DOHH2 (cell line): ENCODE results near the gene RUNX1.

Experiments used
- EZH2phosphoT487 ChIP-seq: fragments of 200-600 bp; sonication (generic); IDR thresholded peaks from 2 replicates; pipeline ENCODE4 v1.6.1; 2017; ENCODE audit warnings: borderline replicate concordance, mild to moderate bottlenecking, antibody characterized with exemption, low read length, moderate library complexity, mixed read lengths
- TF ChIP-seq, protein P1 (sequence below): fragments of 200-600 bp; sonication (generic); IDR thresholded peaks from one replicate; pipeline ENCODE4 v1.5.1; 2014; ENCODE audit warnings: antibody characterized with exemption, mild to moderate bottlenecking, low read depth, low read length; ENCODE audit not compliant: poor library complexity, severe bottlenecking

DNA sequence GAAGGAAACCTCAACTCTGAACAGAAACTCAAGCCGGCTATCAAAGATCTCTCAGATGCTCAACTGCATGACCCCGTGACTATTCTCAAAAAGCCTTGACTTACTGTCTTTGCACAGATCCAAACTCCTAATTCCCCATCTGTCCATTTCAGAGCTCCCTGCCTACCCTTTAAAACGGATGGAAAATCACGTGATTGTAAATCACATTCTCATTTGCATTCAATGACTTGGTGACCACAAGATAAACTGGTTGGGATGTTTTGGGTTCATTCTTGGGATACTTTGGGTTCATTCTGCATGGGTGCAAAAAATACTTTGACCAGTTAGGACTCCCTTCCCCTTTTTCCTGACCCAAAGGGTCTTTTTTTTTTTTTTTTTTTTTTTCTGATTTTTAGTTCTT, 41.3 kb upstream of the RUNX1 start:
- TF ChIP-seq, protein P1, sequence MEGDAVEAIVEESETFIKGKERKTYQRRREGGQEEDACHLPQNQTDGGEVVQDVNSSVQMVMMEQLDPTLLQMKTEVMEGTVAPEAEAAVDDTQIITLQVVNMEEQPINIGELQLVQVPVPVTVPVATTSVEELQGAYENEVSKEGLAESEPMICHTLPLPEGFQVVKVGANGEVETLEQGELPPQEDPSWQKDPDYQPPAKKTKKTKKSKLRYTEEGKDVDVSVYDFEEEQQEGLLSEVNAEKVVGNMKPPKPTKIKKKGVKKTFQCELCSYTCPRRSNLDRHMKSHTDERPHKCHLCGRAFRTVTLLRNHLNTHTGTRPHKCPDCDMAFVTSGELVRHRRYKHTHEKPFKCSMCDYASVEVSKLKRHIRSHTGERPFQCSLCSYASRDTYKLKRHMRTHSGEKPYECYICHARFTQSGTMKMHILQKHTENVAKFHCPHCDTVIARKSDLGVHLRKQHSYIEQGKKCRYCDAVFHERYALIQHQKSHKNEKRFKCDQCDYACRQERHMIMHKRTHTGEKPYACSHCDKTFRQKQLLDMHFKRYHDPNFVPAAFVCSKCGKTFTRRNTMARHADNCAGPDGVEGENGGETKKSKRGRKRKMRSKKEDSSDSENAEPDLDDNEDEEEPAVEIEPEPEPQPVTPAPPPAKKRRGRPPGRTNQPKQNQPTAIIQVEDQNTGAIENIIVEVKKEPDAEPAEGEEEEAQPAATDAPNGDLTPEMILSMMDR, result no peak
- TF ChIP-seq EZH2phosphoT487, result no peak
